ENCODE measurements around the gene ALDH1L1. TPM values are rescaled to one million over a fixed set of nuclear protein-coding genes. Genes with fewer than 3 reads are reported as not detected.
A peak's percentile ranks its signal among the peaks of the same experiment; 100 is the strongest.

ALDH1L1 gene
- total and polyA plus RNA-seq, 2 of the 8 experiments (the other 6 are each of a cell fraction or from before 2014, with no cell fraction given), result 0.98 to 1.6 TPM

- CTCF ChIA-PET (ENCODE audit: partially characterized antibody), result interaction anchor here (1.1 to 4.7 kb wide), 3 partner anchors 11 to 76 kb away, joined by 6 to 39 read pairs (median 19); no protein-coding TSS in a partner anchor
- Histone ChIP-seq H2BK20ac (ENCODE audit: low read length) (no peak overlapping the region), H3K4ac (replicated peaks; ENCODE audit: insufficient read length, low read depth, low read length) (no peak overlapping the region), H2AFZ (ENCODE audit: low read length) (0 out of 2 replicates have a peak overlapping the region, but pooled peaks have one; percentile 71), H2BK15ac (ENCODE audit: low read length) (no peak overlapping the region), H4K91ac (replicated peaks; ENCODE audit: insufficient read length, low read length) (no peak overlapping the region), H4K20me1 (replicated peaks in 1 of 2; ENCODE audit: control insufficient read depth in 1 of 2, insufficient read depth in 2 of 2, low read length in 2 of 2) (no peaks in the 10 kb centered on the region), H2AK5ac (ENCODE audit: low read depth, low read length) (no peak overlapping the region), H2BK120ac (replicated peaks; ENCODE audit: low read depth, low read length) (no peak overlapping the region), H3K79me2 (ENCODE audit: control insufficient read depth in 1 of 2, insufficient read depth in 2 of 2, low read length in 2 of 2) (no peaks in the 10 kb centered on the region), H3K9me3 (ENCODE audit: insufficient read depth in 2 of 2, low read depth in 1 of 2, low read length in 1 of 2) (no peaks in the 10 kb centered on the region), H3K23ac (ENCODE audit: insufficient read length) (no peak overlapping the region), H3K4me2 (ENCODE audit: insufficient read depth in 1 of 2, low read depth in 2 of 2, low read length in 2 of 2) (no peak overlapping the region), H3K56ac (replicated peaks; ENCODE audit: insufficient read length, low read depth, low read length) (no peak overlapping the region), H3K79me1 (ENCODE audit: low read depth, low read length) (no peaks in the 10 kb centered on the region), H3K14ac (ENCODE audit: insufficient read length) (no peak overlapping the region), H4K5ac (ENCODE audit: insufficient read length, low read depth, low read length) (no peak overlapping the region), H3K4me1 (replicated peaks in 1 of 4; ENCODE audit: control insufficient read depth in 3 of 4, insufficient read depth in 4 of 4, low read length in 3 of 4) (peaks cover 0 to 8% (median 4%) of the 10 kb centered on the region in 4 experiments; a peak in 6 of 7 replicates), H2BK5ac (ENCODE audit: low read depth, low read length) (no peak overlapping the region), H3K23me2 (ENCODE audit: low read depth, low read length) (peaks cover 8% of the 10 kb centered on the region; the same call in 1 of the 2 replicates), H3K27me3 (replicated peaks in 1 of 4; ENCODE audit: control insufficient read depth in 3 of 4, extremely low read depth in 1 of 4, insufficient read depth in 3 of 4, low read length in 3 of 4) (peaks cover 0 to 7% (median 2%) of the 10 kb centered on the region in 4 experiments; a peak in 5 of 7 replicates), H4K8ac (ENCODE audit: extremely low read depth, insufficient read depth, low read length) (no peak overlapping the region), H3K9ac (replicated peaks in 1 of 4; ENCODE audit: extremely low read depth in 1 of 4, low read depth in 3 of 4, low read length in 3 of 4) (no peak overlapping the region), H3K36me3 (ENCODE audit: control insufficient read depth in 2 of 4, insufficient read depth in 4 of 4, low read length in 3 of 4) (no peaks in the 10 kb centered on the region), H3K4me3 (ENCODE audit: extremely low read depth in 1 of 4, insufficient read depth in 2 of 4, low read depth in 3 of 4, low read length in 4 of 4) (no peak overlapping the region), H3K27ac (ENCODE audit: low read depth, low read length) (no peak overlapping the region), H3K18ac (ENCODE audit: extremely low read depth, low read length) (no peak overlapping the region), H2BK12ac (ENCODE audit: low read depth, low read length) (no peak overlapping the region)
- no peak for DNase-seq (ENCODE audit: low read depth in 1 of 2, low spot score in 2 of 2)
- WGBS, 2 experiments (ENCODE audit: extremely low coverage in 1 of 2, insufficient coverage in 1 of 2, insufficient read length in 1 of 2, insufficient replicate concordance in 2 of 2, low coverage in 1 of 2, low lambda C conversion rate in 2 of 2, missing lambda C conversion rate in 1 of 2), result 93% methylated on average over 11 of the region's 11 CpGs; no CpG with 5 or more reads in 1 of the 2 experiments
- POLR2A ChIA-PET (ENCODE audit: partially characterized antibody), result interaction anchor here (1.3 kb wide), 1 partner anchor 58 kb away, joined by 3 read pairs; no protein-coding TSS in a partner anchor
- no peak for FAIRE-seq
- TF ChIP-seq BACH1 (IDR thresholded peaks at IDR 0.05; ENCODE audit: low read length) (no peak), POU5F1 (IDR thresholded peaks at IDR 0.05; ENCODE audit: low read depth, low read length) (no peak), SIN3A (conservative IDR thresholded peaks at IDR 0.05 in 1 of 2, IDR thresholded peaks at IDR 0.05 in 1 of 2; ENCODE audit: low read depth in 1 of 2, low read length in 2 of 2) (no peak), EGR1 (IDR thresholded peaks at IDR 0.05; ENCODE audit: borderline replicate concordance, low read depth, low read length) (no peak), TAF1 (IDR thresholded peaks at IDR 0.05; ENCODE audit: low read depth, low read length) (no peak), GABPA (IDR thresholded peaks at IDR 0.05; ENCODE audit: borderline replicate concordance, insufficient read depth, low read length) (no peak), GTF2F1 (IDR thresholded peaks at IDR 0.05; ENCODE audit: borderline replicate concordance, low read depth, low read length) (no peak), SRF (IDR thresholded peaks at IDR 0.05; ENCODE audit: low read depth, low read length) (no peak), SIRT6 (IDR thresholded peaks at IDR 0.05; ENCODE audit: low read length) (no peak), CBX8 (IDR thresholded peaks at IDR 0.05; ENCODE audit: borderline replicate concordance, low read depth, low read length) (no peak)
- TF ChIP-seq, protein P1, sequence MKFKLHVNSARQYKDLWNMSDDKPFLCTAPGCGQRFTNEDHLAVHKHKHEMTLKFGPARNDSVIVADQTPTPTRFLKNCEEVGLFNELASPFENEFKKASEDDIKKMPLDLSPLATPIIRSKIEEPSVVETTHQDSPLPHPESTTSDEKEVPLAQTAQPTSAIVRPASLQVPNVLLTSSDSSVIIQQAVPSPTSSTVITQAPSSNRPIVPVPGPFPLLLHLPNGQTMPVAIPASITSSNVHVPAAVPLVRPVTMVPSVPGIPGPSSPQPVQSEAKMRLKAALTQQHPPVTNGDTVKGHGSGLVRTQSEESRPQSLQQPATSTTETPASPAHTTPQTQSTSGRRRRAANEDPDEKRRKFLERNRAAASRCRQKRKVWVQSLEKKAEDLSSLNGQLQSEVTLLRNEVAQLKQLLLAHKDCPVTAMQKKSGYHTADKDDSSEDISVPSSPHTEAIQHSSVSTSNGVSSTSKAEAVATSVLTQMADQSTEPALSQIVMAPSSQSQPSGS (IDR thresholded peaks at IDR 0.05; ENCODE audit: low read length), result no peak
These were observed 28.3 kb upstream of the ALDH1L1 start for GRCh38 chr3:126208606-126209256.
